ENCODE measurements around the gene KLK1. TPM values are rescaled to one million over a fixed set of nuclear protein-coding genes. Genes with fewer than 3 reads are reported as not detected.

Gene KLK1
- total RNA-seq, 1 experiment from 2014 or later = not detected

GRCh38 chr19:50831026-50831396 lies 7.4 kb upstream of the KLK1 start:
- DNase-seq (ENCODE audit: low read depth in 1 of 2, low spot score in 2 of 2) = no peak
- Histone ChIP-seq H3K4me1 (replicated peaks) (peaks cover 4% of the 10 kb centered on the region; the same call in 1 of the 2 replicates), H3K27ac (no peak overlapping the region), H3K27me3 (replicated peaks) (peaks cover 7% of the 10 kb centered on the region; the same call in 1 of the 2 replicates), H3K9me3 (replicated peaks) (no peaks in the 10 kb centered on the region), H3K4me3 (no peak overlapping the region), H3K36me3 (no peaks in the 10 kb centered on the region)

- no peaks in the 10 kb centered on the region; the same call in 1 of the 2 replicates for H3K4me1 ChIP-seq (replicated peaks)
- no peaks in the 10 kb centered on the region for H3K36me3 ChIP-seq
- no peaks in the 10 kb centered on the region for H3K9me3 ChIP-seq (replicated peaks)
- no peak overlapping the region for H3K4me3 ChIP-seq
- peaks cover 7% of the 10 kb centered on the region; the same call in 1 of the 2 replicates for H3K27me3 ChIP-seq (replicated peaks)
- H3K27ac ChIP-seq = no peak overlapping the region
- no peak for DNase-seq (ENCODE audit: low read depth in 1 of 2, low spot score in 2 of 2)
Observed at GRCh38 chr19:50830266-50831025, 6.9 kb upstream of the KLK1 start.

GRCh38 chr19:50829801-50830200 lies 6.2 kb upstream of the KLK1 start:
- H3K27ac ChIP-seq = no peak overlapping the region

GRCh38 chr19:50827476-50827875 lies 3.9 kb upstream of the KLK1 start:
- H3K9me3 ChIP-seq (replicated peaks) = no peaks in the 10 kb centered on the region

More at GRCh38 chr19:50829801-50830200, 6.2 kb upstream of the KLK1 start:
- H3K4me3 ChIP-seq = no peak overlapping the region
- DNase-seq (ENCODE audit: low read depth in 1 of 2, low spot score in 2 of 2) = no peak
- peaks cover 6% of the 10 kb centered on the region; the same call in 1 of the 2 replicates for H3K27me3 ChIP-seq (replicated peaks)
- H3K9me3 ChIP-seq (replicated peaks) = no peaks in the 10 kb centered on the region
- no peaks in the 10 kb centered on the region for H3K4me1 ChIP-seq (replicated peaks)
- no peaks in the 10 kb centered on the region for H3K36me3 ChIP-seq

GRCh38 chr19:50826492-50827240 lies 3.1 kb upstream of the KLK1 start:
- DNase-seq (ENCODE audit: low read depth in 1 of 2, low spot score in 2 of 2) = no peak
- Histone ChIP-seq H3K4me1 (replicated peaks) (no peaks in the 10 kb centered on the region), H3K27me3 (replicated peaks) (peaks cover 9% of the 10 kb centered on the region; the same call in 1 of the 2 replicates), H3K4me3 (no peak overlapping the region), H3K36me3 (no peaks in the 10 kb centered on the region), H3K9me3 (replicated peaks) (no peaks in the 10 kb centered on the region), H3K27ac (no peak overlapping the region)

More at GRCh38 chr19:50827476-50827875, 3.9 kb upstream of the KLK1 start:
- Histone ChIP-seq H3K4me3 (no peak overlapping the region), H3K27me3 (replicated peaks) (0 out of 2 replicates have a peak, but pooled peaks cover 4% of the 10 kb centered on the region), H3K36me3 (no peaks in the 10 kb centered on the region), H3K4me1 (replicated peaks) (no peaks in the 10 kb centered on the region), H3K27ac (no peak overlapping the region)
- no peak for DNase-seq (ENCODE audit: low read depth in 1 of 2, low spot score in 2 of 2)

GRCh38 chr19:50822661-50823208 lies 852 bp downstream of the KLK1 start:
- Histone ChIP-seq H3K4me3 (no peak overlapping the region), H3K27me3 (replicated peaks) (peaks cover 33% of the 10 kb centered on the region), H3K4me1 (replicated peaks) (no peaks in the 10 kb centered on the region; the same call in 1 of the 2 replicates), H3K27ac (no peak overlapping the region), H3K36me3 (no peaks in the 10 kb centered on the region), H3K9me3 (replicated peaks) (no peaks in the 10 kb centered on the region)
- no peak for DNase-seq (ENCODE audit: low read depth in 1 of 2, low spot score in 2 of 2)

- Histone ChIP-seq H3K4me3 (no peak overlapping the region), H3K36me3 (no peaks in the 10 kb centered on the region), H3K27me3 (replicated peaks) (peaks cover 33% of the 10 kb centered on the region), H3K27ac (no peak overlapping the region), H3K9me3 (replicated peaks) (no peaks in the 10 kb centered on the region), H3K4me1 (replicated peaks) (no peaks in the 10 kb centered on the region; the same call in 1 of the 2 replicates)
- no peak for DNase-seq (ENCODE audit: low read depth in 1 of 2, low spot score in 2 of 2)
Observed at GRCh38 chr19:50821622-50822021, 2.0 kb downstream of the KLK1 start.

- Histone ChIP-seq H3K27ac (no peak overlapping the region), H3K36me3 (no peaks in the 10 kb centered on the region), H3K4me1 (replicated peaks) (no peaks in the 10 kb centered on the region; the same call in 1 of the 2 replicates), H3K4me3 (no peak overlapping the region), H3K9me3 (replicated peaks) (no peaks in the 10 kb centered on the region), H3K27me3 (replicated peaks) (peaks cover 33% of the 10 kb centered on the region)
- no peak for DNase-seq (ENCODE audit: low read depth in 1 of 2, low spot score in 2 of 2)
Observed at GRCh38 chr19:50821248-50821612, 2.4 kb downstream of the KLK1 start.

GRCh38 chr19:50820549-50821247 lies 2.9 kb downstream of the KLK1 start:
- DNase-seq (ENCODE audit: low read depth in 1 of 2, low spot score in 2 of 2) = no peak
- H3K9me3 ChIP-seq (replicated peaks) = no peaks in the 10 kb centered on the region
- peaks cover 33% of the 10 kb centered on the region for H3K27me3 ChIP-seq (replicated peaks)
- H3K36me3 ChIP-seq = no peaks in the 10 kb centered on the region
- no peaks in the 10 kb centered on the region; the same call in 1 of the 2 replicates for H3K4me1 ChIP-seq (replicated peaks)
- H3K4me3 ChIP-seq = no peak overlapping the region
- H3K27ac ChIP-seq = no peak overlapping the region

- no peak overlapping the region for H3K27ac ChIP-seq
- no peaks in the 10 kb centered on the region for H3K36me3 ChIP-seq
- no peaks in the 10 kb centered on the region; the same call in 1 of the 2 replicates for H3K4me1 ChIP-seq (replicated peaks)
- peaks cover 37% of the 10 kb centered on the region for H3K27me3 ChIP-seq (replicated peaks)
- DNase-seq (ENCODE audit: low read depth in 1 of 2, low spot score in 2 of 2) = no peak
- H3K9me3 ChIP-seq (replicated peaks) = no peaks in the 10 kb centered on the region
- no peak overlapping the region for H3K4me3 ChIP-seq
Observed at GRCh38 chr19:50820086-50820485, 3.5 kb downstream of the KLK1 start.

- Histone ChIP-seq H3K4me1 (replicated peaks) (no peaks in the 10 kb centered on the region; the same call in 1 of the 2 replicates), H3K27me3 (replicated peaks) (peaks cover 39% of the 10 kb centered on the region), H3K27ac (no peak overlapping the region), H3K9me3 (replicated peaks) (no peaks in the 10 kb centered on the region), H3K4me3 (no peak overlapping the region), H3K36me3 (no peaks in the 10 kb centered on the region)
- DNase-seq (ENCODE audit: low read depth in 1 of 2, low spot score in 2 of 2) = no peak
Observed at GRCh38 chr19:50819636-50820035, 4.0 kb downstream of the KLK1 start.

GRCh38 chr19:50818859-50819472 lies 4.6 kb downstream of the KLK1 start:
- no peaks in the 10 kb centered on the region; the same call in 1 of the 2 replicates for H3K4me1 ChIP-seq (replicated peaks)
- H3K9me3 ChIP-seq (replicated peaks) = no peaks in the 10 kb centered on the region
- no peak overlapping the region for H3K27ac ChIP-seq
- no peaks in the 10 kb centered on the region for H3K36me3 ChIP-seq
- no peak for DNase-seq (ENCODE audit: low read depth in 1 of 2, low spot score in 2 of 2)
- H3K4me3 ChIP-seq = no peak overlapping the region
- H3K27me3 ChIP-seq (replicated peaks) = peaks cover 39% of the 10 kb centered on the region

Data from SJSA1 (cell line).